Muscle of leg (tissue), 9 donors: Measurements from ENCODE around the gene CLDN24. TPM values are rescaled to one million over a fixed set of nuclear protein-coding genes. Genes with fewer than 3 reads are reported as not detected.

Source experiments
- polyA plus RNA-seq, 8 donors: library from polyadenylated mRNA; unstranded; fragments of 120-200 nt; gene quantifications; one replicate each; pipeline versions ENCODE4 v1.2.1 to v1.2.3, GENCODE V29; 2013; ENCODE audit warnings: inconsistent platforms in 1 of 8, low replicate concordance in 1 of 8; ENCODE audit not compliant: insufficient read length in 8 of 8, insufficient read depth in 1 of 8
- total RNA-seq: library from RNA; stranded (reverse); fragments of 120-200 nt; gene quantifications from one replicate; pipeline ENCODE4 v1.2.4, GENCODE V29; 2013

CLDN24 gene
- total and polyA plus RNA-seq, 9 donors: 0.34 TPM; not detected in 8

Other genes with a start within 250 kb of the CLDN24 start
- 12.9 TPM for gene WWC2, start 223.2 kb downstream of the CLDN24 start, total RNA-seq
- 10 to 100 TPM; 12.9 to 25.4 (median 19.3) TPM for gene WWC2, start 223.2 kb downstream of the CLDN24 start, polyA plus RNA-seq
- gene CLDN22, start 2.1 kb downstream of the CLDN24 start, total RNA-seq: not detected
- gene CLDN22, start 2.1 kb downstream of the CLDN24 start, polyA plus RNA-seq: under 1 TPM in 5 of 8 donors, not detected in 3; 0.09 to 0.27 (median 0.21) TPM
- 11.1 TPM for gene CDKN2AIP, start 122.2 kb upstream of the CLDN24 start, total RNA-seq
- 10 to 100 TPM; 17.8 to 23.2 (median 18.7) TPM for gene CDKN2AIP, start 122.2 kb upstream of the CLDN24 start, polyA plus RNA-seq
- 11.5 TPM for gene ING2, start 182.6 kb upstream of the CLDN24 start, total RNA-seq
- 10 to 100 TPM; 15.4 to 18.2 (median 16.6) TPM for gene ING2, start 182.6 kb upstream of the CLDN24 start, polyA plus RNA-seq